Stimulated activated CD4-positive, alpha-beta T cell treated with anti-CD3 and anti-CD28 coated beads, Interleukin-1b, Interleukin-23, amount 100 ng/mL, for 24 hours (primary cell): ENCODE data around the gene STK38L.
"Not testable (repeated sequence)": the region's sequence is repeated elsewhere in the genome, so short reads cannot be mapped to it uniquely, and the experiment has no call there.

ENCODE experiments used
- DNase-seq, 4 experiments: peaks; one replicate each; pipeline ENCODE4 v3.0.0-alpha.2; 2020; ENCODE audit warnings: low read depth in 4 of 4, low spot score in 1 of 4

Gene STK38L

DNA sequence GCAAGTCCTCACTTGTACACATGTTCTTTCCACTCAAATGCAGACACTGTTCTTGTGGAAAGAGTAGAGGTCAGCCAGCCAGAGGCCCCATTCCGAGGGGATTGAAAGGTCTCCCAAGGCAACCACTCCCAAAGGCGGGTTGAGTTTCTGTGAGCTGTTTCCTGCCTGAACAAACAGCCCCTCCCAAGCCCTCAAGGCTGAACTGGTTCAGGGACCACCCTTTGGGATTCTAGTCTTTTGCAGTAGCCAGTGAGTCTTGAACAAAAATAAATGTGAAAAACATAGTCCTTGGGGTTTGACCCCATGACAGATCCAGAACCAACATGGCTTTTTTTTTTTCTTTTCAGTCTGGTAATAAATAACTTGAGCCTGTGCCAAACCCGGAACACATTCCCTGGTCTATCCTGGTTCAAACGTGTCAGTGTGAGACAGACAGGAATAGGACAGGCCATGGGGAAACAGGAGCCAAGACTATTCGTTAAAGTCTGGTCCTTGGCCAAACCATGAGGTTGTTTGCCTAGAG is 17.6 kb upstream of the STK38L start:
- no peak for DNase-seq

DNA sequence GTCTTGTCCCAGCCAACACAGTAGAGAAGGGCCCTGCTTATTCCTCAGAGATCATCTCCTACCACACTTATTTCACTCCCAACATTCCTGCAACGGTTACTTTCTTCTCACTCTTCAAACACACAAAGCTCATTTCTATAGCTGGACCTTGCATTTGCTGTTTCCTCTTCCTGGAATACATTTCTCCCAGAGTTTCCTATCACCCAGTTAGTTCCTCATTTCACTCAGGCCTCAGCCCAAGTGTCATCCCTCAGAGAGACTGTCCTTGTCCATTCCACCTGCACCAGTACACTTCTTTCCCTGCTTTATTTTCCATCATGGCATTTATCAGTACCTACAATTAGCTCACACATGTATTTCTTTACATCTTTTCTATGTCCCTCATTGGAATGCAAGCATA is 14.7 kb upstream of the STK38L start:
- DNase-seq = no peak

DNA sequence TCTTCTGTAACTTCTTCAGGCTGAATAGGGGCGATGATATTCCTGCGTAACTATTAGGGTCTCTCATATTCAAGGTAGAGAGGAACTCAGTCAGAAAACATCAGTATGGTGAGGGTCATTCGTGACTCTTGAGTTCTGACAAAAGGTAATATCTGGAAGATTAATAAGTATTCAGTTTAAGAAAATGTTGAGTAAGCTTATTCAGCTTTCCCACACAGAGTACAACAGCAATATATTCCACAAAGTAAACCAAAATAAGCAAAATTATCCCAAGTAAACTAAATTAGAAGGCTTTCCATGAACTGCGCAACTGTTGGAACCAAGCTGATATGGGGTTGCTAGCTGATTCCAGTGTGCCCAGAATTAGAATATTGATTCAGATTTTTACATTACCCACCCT is 12.7 kb upstream of the STK38L start:
- not testable (repeated sequence) for DNase-seq

DNA sequence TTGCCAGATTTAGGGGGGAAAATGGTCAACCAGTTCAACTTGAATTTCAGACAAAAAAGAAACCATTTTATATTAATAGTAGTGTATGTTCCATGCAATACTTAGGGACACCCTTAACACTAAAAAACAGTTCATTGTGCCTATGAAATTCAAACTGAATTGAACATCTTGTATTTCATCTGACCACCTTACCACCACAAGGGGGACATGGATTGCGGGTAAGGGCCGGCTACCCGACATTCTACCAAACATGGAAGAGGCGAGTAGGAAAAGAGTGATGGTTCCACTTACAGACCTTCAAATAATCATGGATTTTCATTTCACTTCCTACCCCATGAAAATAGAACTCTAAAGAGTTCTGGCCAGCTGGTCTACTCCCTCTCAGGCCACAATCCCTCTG is 10.3 kb upstream of the STK38L start:
- DNase-seq = no peak

DNA sequence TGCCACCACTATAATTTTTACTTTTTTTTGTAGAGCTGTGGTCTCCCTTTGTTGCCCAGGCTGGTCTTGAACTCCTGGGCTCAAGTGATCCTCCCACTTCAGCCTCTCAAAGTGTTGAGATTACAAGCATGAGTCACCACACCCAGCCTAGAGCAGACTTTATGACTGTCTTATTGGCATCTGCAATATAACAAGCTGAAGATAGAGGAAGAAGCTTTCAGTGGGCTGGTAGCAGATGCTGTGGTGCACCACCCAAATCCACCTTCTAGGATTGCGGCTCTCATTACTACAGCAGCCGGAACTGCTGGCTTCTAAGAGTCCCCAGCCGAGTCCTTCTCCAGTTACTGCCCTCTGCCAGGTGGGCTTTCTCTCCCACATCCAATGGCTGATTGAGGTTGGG is 7.6 kb upstream of the STK38L start:
- no peak for DNase-seq

DNA sequence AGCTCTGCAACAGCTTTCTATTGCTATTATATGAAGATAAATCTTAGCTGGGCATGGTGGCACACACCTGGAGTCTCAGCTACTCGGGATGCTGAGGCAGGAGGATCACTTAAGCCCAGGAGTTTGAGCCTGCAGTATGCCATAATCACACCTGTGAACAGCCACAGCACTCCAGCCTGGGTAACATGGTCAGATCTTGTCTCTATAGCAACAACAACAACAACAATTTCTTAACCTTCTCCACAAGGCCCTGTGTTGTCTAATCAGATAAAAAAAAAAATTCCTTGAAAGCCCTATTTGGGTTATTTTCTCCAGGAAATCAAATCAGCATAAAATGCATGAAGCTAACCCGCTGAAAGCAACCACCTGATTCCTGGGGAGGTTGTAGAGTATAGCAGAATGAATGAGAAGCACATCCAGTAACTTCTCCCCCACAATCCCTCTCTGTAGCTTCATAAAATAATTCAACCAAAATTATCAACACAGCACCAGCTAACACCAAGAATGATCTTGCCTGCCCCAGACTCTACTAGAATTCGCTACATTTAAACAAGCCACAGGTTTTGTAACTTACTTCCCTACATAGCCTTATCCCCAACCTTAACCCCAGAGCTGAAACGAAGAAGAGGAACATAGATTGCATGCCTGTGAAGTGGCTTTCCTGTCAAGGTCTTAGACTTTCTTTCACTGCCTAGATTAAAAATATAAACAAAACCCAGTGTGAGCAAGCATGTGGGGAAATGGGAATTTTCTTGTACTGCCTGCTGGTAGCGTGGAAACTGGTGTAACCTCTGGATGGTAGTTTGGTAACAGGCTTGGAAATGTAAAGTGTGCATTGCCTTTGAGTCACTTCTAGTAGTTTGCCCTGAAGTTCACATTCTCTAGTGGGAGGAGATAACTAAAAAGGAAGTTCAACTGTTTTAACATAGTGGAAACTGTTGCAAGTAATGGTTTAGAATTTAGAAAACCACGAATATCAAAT is 6.0 kb upstream of the STK38L start:
- no peak for DNase-seq

DNA sequence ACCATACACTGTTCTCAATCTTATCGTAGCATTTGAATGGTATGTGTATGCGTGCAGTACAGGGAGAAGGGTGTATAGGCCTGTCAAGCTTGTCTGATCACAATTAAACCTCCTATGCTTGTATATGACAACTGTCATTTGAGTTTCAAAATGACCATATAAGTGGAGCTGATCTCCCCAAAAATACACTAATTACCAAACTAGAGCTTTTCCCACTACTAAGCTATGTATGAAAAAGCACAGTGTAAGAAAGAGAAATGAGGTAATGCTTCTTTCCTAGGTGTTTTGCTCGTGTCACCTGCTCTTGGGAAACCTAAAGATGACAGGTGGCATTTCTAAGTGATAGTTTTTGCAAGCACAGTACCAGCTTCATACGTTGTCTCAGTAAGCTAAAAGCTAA is 1.1 kb upstream of the STK38L start:
- DNase-seq = no peak

DNA sequence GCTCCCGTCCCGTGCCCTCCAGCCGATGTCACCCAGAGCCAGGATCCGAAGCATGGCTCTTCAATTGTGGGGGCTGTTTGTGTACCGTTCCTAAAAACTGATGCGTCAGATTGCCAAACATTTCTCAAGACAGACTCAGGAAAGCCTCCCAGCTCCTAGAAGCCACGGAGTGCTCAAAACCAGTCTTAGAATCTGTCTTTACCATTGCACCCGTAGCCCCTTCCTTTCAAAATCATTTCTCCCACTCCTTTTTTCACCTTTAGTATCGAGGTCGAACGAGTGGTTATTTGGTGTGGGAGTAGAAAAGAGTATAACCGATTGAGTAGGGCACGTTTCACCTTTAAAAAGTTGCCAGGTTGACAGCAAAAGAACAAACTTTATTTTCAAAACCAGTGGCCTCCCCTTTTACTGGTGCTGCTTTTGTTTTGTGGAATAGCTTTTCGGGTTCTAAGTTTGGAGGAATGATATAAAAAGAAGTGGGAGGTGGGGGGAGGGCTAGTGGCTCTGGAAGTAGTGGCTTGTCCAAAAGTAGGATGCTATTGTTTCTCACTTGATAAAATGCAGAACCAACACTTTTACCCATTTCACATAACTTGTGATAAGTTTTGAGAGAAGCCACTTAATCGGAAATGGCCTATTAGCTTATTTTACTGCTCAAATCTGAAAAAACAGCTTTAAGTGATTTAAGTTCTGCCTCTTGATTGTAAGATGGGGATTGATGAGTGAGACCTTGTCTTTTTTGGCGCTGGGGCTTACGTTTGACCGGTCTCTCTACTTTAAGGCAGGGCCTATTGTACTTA is 803 bp downstream of the STK38L start:
- DNase-seq = no peak

DNA sequence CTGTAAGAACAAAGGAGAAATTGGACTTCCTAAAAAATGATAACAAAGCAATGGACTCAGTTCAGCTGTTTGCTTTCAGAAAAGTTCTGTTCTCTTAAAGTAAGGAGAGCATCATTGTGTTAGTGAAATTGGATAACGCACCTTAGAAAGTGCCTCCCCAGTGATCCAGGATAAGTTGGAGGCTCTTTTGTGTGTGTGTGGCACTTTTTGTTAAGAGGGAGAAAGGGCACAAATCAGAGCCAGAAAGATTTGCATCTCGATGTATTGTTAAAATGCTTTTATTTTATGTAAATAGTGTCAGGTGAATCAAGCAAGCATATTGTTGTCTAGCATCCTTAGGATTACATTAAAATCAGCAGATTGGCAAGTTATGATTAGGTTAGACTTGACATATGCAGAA is 2.1 kb downstream of the STK38L start:
- no peak for DNase-seq

DNA sequence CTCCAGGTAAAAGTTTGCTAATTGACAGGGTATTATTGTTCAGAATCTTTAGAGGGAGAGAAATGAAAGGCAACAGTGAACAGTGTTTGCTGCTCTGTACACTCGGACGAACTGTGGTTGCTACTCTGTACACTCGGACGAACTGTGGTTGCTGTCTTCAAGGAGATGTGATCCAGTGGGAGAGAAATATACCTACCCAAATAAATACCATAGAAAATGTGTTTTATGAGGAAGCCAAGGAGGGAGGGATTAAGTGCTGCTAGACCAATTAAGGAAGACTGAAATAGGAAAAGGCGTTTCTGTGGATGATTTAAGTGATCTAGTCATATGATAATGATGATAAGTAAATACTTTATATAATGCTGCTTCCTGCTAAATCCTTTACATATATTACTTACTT is 2.7 kb downstream of the STK38L start:
- DNase-seq = no peak

DNA sequence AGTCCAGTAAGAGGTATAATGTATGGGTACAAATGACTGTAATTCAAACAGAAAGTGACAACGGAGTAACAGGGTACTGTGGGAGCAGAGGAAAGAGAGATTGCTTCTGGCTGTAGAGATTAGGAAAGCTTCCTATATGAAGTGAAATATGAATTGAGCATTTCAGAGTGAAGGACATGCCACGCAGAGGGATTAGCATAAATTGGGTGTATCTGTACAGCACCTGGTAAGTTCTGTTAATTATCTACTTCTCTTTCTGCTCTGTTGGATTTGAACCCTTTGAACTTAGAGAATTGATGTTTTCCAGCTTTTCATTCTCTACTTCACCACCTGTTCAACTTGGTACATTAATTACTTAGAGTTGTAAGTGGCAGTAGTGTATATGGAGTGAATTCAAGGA is 8.8 kb downstream of the STK38L start:
- DNase-seq = no peak

DNA sequence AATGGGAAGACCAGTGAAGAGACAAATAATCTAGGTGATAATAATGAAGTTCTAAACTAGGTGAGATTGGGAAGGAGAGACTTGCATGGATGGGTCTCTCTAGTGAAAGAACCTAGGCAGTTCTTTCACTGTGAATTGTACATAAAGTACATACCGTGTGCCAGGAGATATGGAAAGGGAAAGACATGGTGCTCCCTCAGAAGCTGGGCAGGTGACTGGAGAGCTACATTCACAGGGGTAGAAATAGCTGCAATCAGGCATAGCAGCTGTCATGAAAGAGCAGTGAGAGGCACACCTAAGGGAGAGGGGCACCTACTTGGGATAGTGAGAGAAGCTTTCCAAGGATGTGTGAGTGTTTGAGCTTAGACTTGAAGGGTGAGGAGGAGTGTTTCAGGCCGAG is 9.3 kb downstream of the STK38L start:
- no peak for DNase-seq

DNA sequence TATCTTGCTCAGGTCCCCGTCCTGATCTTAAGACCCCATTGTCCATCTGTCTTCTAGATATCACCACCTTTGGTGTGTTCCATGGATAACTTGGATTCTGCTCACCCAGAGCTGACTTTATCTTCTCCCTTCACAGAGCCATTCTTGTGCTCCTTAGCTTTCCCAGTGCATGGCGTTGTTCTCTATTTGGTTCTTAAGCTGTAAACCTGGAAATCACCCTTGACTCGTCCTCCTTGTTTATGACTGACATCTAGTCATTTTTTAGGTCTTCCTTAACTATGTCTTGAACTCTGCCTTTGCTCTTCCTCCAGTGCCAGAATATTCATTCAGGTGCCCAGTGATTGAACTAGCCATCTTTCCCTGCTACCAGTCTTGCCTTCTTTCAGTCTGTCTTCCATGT is 11.7 kb downstream of the STK38L start:
- no peak for DNase-seq

DNA sequence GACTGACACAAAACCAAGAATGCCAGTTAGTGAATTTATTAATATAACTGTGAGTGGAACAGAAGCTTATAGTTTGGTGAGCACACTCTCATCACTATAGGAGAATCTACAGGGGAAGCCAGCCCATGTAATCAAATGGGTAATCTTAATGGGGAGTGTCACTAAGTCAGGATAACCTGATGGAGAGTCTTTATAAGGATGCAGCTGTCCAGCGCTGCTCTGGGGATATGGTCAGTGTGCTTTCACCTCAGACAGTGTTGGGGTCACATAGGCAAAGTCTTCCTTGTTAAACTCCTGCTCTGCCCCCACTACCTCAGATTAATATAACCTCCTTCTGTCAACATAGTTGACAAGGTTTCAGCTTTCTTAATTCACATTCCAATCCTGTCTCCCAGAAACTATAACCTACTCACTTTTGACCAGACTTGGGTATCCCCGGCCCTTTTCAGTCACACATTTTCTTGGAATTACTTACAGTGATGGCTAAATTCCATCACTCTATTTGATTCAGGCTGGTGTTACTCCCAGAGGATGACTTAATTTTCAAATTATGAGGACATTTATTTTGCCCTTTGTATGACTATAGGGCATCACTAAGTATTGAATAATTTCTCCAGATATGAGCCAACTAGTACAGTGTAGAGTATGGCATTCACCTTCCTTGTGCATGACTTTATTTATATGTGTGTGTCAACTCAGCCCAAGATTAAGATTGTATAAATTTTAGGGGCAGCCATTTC is 13.2 kb downstream of the STK38L start:
- no peak for DNase-seq

DNA sequence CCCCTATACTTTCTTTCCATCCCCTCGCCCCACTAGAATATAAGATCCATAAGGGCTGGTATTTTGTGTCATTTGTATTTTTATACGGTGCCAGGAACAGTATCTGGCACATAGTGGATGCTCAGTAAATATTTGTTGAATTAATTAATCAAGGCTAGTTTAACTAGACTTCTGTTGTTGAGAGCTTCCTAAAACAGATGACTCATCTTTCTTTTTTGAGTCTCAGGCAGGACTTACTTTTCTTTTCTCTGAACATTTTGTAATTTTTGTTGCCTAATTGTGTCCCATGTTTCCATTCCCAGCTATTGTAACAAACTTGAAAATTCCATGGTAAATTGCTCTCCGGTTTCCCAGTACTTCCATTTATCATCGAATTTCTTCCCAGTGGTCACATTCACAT is 16.7 kb downstream of the STK38L start:
- DNase-seq = no peak

DNA sequence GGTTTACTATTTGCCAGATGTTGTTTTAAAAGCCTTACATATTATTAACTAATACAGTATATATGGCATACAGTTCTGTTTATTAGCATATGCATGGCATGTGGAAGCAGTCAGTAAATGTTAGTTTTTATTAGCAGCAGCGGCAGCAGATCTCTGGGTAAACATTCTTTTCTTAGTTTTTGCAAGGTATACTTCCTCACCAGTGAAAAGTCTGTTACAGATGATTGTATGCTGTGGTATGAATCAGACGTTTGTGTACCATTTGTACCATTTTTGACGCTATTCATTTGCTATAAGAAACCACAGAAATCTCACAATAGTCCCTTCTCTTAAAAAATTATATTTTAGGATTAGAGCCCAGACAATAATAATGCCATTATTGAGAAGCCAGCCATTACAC is 17.8 kb downstream of the STK38L start:
- no peak for DNase-seq

DNA sequence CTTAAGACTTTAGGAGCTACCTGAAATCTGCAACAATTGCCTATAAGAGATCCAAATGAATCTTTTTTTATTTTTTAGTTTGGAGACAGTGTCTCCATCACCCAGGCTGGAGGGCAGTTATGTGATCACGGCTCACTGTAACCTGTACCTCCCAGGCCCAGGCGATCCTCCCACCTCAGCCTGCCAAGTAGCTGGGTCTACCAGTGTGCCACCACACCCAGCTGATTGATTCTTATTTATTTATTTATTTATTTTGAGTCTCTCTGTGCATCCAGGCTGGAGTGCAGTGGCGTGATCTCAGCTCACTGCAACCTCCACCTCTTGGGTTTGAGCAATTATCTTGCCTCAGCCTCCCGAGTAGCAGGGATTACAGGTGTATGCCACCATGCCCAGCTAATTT is 26.1 kb downstream of the STK38L start:
- no peak for DNase-seq

DNA sequence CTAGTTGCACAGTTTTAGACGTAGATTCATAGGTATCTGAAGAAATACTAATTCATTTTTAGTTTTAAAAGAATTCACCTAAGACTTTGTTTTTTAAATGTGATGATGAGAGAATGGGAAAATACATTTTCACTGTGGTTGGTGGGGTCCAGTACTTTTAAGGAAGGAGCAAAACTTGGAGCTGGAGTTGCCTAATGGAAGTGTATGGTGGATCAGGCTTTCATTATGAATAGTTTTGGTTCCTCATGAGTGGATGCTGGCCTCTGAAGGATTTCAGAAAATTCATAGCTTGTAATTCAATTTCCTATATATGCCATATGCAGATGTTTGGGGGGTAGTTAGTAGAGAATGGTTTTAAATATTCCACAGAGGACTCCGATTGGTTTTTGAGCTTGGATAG is 27.1 kb downstream of the STK38L start:
- no peak for DNase-seq

DNA sequence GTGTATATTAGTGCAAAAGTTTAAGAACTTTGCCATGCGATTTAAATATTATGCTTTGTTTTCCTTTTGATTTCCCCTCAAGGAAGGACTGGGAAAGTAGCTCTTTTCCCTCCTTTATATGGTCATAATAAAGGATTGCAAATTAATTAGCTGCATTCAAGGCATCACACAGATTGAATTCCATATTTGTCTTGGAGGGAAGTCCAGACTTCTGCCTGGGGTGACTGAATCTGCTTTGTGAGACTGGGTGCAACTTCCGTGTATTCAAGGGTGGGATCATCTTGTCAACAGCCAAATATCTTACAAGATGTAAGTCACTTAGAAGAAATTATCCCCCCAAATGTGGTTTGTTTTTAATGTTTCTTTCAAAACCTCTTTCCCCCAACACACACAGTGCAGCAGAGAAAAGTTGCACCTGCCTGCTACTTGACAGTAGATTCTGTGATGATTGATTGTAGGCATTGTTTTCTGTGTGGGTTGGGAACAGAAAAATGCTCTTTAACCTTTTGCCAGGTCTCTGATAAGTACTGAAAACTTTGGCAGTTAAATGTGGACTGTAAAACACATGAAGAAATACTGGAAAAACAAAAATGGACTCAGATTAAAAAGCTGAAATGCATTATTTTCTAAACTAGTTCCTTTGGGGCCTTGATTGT is 28.4 kb downstream of the STK38L start:
- no peak for DNase-seq

DNA sequence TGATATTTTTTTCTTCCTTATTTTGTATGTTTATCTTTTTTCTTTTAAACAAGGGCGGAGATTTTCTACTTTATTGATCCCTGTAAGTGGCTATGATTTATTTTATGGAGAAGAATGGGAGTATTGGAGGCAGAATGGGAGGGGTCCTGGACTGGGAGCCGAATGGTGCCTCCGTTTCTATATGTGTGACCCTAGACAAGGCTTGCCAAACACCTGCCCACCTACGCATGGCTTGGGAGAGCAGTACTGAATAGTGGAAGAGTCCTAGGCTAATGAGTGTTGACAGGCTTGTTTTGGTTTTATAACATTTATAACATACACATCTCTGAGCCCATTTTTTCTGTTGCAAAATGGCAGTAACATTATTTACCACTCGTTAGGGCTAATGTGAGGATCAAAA is 29.0 kb downstream of the STK38L start:
- no peak for DNase-seq

DNA sequence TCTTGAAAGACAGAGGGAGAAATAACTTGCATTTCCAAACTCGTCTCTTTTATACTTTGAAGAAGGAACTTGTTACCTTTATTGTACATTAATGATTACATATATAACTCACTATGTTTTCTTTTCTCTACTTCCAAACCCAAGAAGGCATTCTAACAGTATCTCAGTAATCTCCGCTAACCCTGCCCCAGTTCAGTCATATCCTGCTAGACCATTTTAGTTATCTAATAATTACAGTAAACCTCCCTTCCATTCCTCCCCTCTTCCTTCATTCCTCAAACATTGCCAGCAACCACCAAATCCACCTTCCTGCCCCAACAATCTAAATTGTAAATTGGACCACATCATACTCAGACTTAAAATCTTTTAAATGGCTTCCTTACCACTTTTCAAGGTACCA is 30.6 kb downstream of the STK38L start:
- DNase-seq = no peak
